HG03045 (cell line): ENCODE data around the gene CRYAA.
"Not testable (repeated sequence)": the region's sequence is repeated elsewhere in the genome, so short reads cannot be mapped to it uniquely, and the experiment has no call there.

ENCODE experiments used
- ATAC-seq: cut with Tn5 transposase; IDR thresholded peaks from one replicate; pipeline ENCODE4 v1.9.1; 2021; ENCODE audit warnings: mild to moderate bottlenecking, moderate library complexity; ENCODE audit not compliant: unreplicated experiment

The CRYAA gene

DNA sequence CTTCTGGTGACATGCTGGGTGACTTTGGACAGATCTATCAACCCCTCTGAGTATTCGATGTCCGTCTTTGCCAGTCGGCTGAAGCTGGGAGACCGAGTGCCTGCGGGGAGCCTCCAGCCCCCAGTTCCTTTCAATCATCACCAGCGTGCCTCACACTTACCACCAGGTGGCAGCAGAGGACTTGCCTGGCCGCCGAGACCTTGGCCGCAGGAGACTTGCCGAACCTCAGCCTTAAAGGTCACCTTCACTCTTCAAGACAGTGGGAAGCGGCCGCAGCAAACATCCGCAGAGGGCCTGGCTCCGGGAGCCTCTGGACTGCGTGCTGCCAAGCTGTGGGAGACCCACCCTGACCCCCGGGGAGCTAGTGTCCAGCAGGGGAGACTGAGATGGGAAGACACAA is 7.8 kb downstream of the CRYAA start:
- ATAC-seq = peak; percentile 74

DNA sequence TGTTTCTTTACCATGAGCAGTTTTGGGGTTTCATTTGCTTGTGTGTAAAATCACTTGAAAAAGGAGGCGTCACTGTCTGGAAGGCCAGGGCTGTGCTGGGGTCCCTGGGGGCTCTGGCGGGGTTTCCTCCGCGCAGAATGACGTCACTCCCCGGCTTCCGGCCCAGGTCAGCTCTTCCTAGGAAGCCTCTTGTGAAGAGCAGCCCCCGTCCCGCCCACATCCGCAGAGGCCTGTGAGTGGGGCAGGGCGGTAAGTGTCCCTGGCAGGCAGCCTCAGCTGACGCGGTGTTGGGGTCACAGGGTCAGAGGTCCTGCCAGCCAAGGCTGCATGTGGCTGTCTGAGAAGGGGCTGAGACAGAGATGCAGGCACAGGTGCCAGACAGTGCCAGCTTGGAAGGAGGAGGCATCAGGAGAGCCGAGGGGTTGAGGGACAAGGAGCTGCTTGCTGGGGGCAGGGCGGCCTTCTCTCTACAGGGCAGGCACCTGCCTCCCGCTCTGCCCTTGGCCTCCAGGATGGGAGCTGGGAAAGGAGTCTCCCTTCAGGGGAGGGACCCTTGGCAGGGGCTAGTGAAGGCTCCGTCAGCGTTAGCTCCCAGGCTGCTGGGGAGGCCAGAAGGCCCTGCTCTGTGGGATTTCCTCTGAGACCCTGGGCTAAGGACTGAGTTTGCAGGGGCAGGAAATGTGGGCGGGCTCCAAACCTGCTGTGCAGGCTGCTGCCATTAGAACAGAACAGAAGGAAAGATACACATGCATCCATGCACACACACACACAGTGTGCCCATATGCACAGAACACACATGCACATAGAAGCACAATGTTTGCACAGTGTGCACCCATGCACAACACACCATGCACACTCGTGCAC is 8.5 kb downstream of the CRYAA start:
- ATAC-seq = peak; percentile 43

DNA sequence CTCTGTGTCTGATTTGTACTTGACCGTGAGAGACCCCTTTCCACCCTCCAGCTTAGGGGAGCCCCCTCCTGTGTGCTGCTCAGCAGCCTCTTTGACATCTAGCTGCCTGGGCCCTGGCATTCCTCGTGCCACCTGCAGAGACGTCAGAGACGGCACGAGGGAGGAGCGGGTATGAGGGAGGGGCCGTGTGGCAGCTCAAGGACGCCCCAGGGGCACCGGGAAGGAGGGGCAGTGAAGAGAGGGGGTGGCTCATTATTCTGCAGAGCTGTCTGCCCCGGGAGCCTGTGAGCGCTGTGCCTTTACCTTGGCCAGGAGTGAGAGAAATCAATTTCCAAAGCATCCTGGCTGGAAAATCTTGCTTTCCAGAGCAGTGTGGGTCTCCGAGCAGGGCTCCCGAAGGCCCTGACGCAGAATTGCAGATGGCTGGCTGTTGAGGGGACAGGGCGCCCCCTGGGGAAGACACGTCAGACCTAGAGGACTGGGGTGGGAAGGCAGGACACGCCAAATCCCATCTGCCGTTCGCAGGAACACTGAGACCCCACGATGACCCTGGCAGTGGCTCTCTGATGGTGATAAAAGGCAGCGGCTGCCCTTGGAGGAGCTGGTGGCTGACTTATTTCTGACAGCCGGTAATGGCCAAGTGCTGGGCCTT is 9.5 kb downstream of the CRYAA start:
- not testable (repeated sequence) for ATAC-seq

DNA sequence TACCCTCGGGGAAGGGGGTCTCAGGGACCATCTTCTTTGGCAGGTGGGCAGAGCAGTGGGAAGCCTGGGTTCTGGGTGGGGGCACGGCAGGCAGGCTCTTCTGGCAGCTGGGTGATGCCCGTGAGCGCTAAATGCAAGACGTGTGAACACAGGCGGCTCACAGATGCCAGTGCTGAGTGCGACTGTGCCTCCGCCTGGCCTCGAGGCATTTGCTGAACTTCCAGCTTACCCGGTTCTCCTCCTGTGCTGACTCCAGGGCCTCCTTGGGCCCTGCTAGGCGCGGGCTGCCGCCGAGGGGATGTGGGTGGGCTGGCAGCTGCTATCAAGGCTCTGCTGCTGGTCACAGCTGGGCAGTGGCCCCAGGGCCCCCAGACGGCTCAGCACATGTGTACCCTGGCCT is 12.2 kb downstream of the CRYAA start:
- not testable (repeated sequence) for ATAC-seq

DNA sequence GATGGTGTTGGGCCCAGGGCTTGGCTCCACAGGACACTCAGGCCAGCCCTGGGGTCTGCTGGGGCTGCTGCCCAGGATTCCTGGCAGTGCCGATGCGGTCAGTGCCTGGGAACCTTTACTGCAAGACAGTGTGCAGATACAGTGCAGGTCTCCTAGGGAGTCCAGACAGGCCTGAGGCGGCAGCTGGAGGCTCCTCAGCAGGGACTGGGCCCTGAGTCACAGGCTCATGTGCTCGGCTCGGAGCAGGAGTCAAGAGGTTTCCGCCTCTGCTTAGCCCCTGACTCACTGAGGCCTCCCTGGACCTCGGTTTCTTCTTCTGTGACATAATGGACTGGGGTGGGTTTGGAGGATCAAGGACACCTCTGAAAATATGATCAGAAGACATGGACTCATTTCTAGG is 18.5 kb downstream of the CRYAA start:
- ATAC-seq = not testable (repeated sequence)

DNA sequence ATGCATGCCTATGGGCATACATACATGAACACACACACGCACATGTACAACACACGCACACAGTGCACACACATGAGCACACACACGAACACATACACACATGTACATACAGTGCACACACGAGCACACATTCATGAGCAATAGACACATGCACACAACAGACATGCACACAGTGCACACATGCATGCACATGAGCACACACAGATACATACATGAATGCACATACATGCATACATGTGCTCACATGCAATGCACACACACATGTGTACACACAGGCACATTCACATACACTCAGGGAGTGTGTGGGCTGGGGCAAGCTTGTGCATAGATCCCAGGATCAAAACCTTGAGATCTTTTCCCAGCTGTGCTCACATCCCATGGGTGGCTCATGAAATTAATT is 18.9 kb downstream of the CRYAA start:
- no peak for ATAC-seq

DNA sequence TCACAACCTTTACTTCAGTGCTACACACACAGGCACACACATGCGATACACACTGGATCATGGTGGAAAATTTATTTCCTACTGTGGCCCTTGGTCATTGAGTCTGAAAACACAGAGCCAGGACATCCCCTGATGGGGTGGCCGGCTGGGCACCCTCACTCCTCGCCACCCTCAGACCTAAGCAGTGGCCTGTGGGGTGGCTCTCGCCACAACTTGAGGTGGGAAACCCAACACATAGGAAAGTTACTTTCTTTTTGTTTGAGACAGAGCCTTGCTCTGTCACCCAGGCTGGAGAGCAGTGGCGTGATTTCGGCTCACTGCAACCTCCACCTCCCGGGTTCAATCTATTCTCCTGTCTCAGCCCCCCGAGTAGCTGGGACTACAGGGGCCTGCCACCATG is 19.4 kb downstream of the CRYAA start:
- ATAC-seq = no peak

DNA sequence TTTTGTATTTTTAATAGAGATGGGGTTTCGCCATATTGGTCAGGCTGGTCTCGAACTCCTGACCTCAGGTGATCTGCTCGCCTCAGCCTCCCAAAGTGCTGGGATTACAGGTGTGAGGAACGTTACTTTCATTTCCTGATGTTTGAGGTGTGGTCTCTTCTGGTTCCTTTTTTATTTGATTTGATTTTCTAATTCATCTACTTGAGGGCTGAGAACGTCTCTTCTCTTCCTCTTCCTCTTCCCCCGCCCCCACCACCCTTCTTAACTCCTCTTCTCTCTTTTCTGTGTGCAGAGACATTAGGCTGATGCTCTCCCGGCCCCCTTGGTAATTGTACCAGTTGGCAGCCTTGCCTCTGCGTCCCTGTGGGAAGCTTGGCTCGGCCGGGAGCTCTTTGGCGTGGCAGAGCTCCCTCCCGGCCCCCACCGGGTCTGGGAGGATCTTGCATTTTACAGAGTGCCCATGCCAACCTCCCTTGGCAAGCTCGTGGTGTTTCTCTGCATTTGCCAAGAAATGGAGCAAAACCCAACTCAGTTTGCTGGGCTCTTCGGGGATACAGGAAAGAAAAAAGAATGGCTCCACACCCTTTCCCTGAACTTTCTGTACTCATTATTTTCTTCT is 19.9 kb downstream of the CRYAA start:
- ATAC-seq = no peak

DNA sequence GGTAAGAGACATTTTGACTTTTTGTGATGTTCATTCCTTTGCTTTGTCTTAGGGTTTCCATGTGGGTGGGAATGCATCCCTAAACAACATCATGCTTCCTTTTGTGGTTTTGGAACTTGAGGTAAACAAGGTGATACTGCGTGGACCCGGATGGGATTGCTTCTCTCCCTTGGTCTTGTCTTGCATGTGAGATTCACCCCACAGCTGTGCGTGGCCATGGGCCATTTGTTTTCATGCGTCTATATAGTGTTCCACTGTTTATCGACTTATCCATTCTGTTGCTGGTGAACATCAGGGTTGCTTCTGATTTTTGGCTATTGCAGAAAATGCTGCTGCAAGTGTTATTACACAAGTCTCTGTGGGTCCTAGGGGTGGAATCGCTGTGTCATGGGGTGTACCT is 21.1 kb downstream of the CRYAA start:
- ATAC-seq = no peak

DNA sequence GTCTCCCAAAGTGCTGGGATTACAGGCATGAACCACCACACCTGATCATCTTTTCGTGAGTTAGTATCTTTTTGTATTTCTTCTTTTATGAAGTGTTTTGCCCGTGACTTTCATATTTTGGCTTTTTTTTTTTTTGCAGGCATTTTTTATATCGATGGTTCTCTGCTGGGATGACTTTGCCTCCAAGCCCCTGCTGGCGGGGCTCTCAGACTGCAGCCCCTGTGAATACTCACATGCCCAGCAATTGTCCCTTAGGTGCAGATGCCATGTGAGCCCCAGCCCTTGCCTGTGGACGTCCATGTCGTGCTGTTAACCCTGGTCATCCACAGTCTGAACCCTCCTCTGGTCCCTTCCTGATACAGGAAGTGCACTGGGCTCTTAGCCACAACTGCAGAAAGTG is 21.7 kb downstream of the CRYAA start:
- ATAC-seq = no peak

DNA sequence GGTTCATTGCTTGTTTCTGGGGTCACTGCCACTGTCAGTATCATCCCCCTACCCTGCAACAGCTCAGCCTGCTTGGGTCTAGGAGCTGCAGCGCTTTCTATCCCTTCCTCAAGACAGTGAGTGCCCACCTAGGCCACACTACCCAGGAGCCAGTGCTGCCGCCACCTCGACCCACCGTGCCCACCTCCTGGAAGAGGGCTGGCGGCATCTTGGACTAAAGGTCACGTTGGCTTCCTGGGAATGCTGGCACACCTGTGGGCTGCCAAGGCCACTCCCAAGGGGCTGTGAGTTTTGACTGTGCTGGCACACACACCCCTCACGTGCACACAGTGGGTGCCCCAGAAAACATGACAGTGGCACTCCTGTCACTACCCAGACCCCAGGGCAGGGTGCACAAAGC is 22.1 kb downstream of the CRYAA start:
- ATAC-seq = no peak

DNA sequence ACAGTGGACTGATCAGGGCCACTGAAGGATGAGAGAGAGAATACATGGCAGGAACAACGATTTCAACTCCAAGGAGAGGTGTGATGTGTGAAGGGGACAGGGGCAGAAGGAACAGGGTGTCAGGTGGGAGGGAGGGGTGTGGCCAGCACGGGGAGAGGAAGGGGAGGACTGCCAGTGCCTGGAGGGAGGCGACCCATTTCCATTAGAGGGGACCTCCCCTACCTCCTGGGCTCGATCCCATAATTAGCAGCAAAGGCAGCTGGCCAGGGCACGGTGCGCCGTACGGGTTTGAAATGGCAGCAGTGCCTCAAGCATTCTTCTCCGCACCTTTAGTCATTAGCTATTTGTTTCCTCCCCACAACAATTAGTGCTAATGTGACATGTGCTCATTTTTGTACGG is 22.7 kb downstream of the CRYAA start:
- no peak for ATAC-seq

DNA sequence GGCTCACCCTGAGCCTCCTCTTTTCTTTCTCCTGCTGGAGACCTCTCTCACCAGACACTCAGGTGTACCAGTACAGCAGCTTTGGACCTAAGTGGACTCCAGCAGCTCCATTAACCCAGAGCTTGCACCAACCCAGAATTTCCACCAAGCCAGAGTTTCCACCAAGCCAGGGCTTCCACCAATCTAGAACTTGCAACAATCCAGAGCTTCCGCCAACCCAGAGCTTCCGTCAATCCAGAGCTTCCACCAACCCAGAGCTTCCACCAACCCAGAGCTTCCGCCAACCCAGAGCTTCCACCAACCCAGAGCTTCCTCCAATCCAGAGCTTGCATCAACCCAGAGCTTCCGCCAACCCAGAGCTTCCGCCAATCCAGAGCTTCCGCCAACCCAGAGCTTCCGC is 23.2 kb downstream of the CRYAA start:
- ATAC-seq = no peak

DNA sequence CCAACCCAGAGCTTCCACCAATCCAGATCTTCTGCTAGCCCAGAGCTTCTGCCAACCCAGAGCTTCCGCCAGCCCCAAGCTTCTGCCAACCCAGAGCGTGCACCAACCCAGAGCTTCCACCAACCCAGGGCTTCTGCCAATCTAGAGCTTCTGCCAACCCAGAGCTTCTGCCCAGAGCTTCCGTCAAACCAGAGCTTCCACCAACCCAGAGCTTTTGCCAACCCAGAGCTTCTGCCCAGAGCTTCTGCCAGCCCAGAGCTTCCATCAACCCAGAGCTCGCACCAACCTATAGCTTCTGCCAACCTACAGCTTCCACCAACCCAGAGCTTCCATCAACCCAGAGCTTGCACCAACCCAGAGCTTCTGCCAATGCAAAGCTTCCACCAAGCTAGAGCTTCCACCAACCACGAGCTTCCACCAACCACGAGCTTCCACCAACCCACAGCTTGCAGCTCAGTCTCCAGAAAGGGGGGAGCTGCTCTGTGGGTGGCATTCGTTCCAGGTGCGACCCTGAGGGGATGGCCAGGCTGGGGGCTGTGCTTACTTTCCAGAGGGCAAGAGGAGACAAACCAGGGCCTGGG is 23.8 kb downstream of the CRYAA start:
- ATAC-seq = no peak

DNA sequence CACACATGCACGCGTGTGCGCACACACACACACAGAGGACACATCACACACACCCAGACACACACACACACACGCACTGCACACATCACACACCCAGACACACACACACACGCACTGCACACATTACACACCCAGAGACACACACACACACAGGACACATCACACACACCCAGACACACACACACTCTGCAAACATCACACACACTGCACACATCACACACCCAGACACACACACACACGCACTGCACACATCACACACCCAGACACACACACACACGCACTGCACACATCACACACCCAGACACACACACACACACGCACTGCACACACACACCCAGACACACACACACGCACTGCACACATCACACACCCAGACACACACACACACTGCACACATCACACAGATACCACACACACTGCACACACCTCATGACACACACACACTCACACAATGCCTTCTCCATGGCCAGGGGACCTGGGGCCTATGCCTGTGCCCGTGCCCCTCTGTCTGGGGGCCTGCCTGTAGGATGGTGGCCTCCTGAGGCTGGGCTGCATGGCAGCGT is 24.4 kb downstream of the CRYAA start:
- no peak for ATAC-seq

DNA sequence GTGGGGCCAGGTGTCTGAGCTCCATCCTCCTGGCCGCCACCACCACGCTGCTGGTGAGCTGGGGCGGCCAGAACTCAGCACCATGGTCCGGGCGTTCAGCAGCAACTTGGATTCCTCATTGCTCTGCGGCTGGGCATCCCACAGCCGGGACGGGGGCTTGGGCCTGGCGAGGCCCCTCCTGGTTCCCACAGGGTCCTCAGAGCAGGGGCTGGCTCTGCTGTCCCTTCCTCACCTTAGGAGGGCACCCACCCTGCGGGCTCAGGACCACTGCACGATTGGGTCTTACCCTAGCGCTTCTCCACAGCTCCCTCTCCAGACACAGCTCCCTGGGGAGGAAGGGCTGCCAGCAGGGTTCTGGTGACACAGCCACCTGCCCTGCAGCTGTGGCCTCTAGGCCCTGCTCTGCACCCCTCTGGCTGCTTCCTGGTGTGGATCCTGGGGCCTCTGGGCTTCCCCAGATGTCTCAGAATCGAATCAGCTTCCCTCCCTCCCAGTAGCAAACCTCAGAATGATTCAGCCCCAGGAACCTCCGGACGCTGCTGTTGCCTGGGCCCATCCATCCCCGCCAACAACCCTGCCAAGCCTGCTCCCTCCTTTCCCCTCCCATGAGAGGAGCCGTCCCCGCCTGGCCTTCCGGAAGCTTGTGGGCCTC is 25.0 kb downstream of the CRYAA start:
- no peak for ATAC-seq

DNA sequence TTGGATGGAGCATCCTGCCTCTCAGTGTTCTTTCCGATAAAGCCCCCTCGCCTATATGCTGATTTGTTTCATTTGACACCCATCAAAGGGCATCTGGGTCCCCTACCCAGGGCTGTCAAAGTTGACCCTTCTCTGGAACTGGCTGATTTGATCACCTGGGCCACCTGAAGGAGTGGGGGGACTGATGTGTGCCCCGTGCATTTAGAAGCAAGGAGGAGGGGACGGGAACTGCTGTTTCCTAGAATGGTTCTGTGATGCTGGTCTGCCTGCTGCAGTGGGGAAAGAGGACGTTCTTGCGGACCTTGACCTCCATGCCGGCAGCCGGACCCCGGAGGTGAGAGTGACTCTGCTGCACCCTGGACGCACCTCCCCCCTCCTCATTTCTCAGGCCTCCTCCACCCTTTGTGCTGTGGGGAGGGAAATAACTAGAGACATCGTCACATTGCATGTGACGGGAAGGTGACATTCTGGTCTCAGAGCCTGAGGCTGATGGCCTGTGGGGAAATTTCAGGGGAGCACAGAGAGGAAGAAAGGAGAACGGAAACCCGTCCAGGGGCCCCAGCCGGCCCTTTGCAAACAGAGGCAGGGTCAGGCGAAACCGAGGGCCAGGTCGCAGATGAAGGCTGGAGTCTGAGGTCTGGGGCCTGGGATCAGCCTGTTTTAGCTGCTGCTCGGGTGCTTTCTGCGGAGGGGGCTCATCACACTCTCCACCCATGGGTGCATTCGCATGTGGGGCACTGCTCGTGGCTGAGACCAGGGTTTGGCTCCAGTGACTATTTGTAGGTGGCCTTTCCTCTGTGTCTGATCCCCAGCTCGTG is 25.7 kb downstream of the CRYAA start:
- no peak for ATAC-seq

DNA sequence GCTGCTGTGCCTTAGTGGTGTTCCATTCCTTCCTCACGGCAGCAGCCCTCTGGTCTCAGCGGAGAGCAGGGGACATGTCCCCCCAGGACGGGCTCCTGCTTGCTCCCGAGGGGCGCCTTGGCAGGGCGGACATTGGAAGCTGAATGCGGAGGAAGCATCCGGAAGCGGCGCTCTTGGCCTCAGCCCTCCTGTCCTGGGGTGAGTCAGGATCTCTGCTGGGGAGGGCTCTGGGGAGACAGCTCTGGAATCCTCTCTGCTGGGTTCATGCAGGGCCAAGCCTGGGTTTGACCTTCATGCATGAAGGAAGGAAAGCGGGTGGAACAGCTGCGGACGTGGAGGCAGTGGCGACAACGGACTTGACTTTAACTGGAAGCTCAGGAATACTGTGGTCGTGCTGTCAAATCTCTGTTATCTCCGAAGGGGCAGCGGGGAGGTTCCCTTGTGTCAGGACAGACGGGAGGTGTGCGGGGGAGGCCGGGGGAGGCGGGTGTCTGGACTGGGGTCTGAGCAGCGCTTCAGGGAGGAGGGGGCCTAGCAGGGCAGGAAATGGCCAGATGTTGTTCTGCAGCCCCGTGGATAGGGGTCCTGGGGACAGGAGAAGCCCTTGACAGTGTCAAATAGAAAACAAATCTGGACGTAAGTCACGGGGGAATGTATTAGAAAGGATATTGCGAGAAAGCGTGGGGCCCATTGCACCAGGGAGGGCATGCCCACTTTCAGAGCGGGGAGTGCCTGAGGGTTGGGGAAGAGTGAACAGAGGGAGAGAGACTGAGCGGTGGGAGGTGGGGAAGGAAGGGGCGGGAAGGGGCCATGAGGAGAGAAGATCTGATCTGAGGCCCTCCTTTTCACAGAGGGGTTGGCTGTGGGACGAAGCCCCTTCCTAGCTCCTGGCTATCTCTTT is 26.6 kb downstream of the CRYAA start:
- ATAC-seq = no peak

DNA sequence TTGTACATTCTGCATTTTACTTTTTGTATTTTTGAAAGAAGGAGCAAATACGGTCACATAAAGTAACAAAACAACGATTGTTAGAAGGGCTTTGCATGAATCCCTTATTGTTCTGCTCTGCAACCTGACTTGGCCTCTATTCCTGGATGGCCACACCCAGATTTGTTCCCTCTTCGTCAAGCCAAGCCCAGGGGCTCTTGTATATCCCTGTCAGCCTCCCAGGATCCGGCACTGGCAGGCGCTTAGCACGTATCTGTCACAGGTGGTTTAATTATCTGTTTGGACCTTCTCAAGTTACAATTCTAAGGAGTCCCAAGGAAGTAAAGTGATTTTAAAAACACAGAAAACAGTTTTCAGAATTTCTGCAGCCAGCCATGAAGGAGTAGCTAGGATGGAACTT is 28.0 kb downstream of the CRYAA start:
- no peak for ATAC-seq
